CD14-positive monocyte (primary cell): ENCODE results near the gene PRLR. TPM values are rescaled to one million over a fixed set of nuclear protein-coding genes. Genes with fewer than 3 reads are reported as not detected.

Source experiments
- DNase-seq, 3 donors: peaks; one replicate each; pipeline ENCODE4 v3.0.0-alpha.2; 2011 to 2022
- H2AFZ ChIP-seq: 2 replicates; pipeline ENCODE4 v1.6.0; 2012; ENCODE audit warnings: mild to moderate bottlenecking, low read depth, low read length, inconsistent platforms; ENCODE audit not compliant: insufficient read depth, poor library complexity, severe bottlenecking
- H3K27ac ChIP-seq, 2 donors: 1 replicate in 1 of 2; 2 replicates in 1 of 2; pipeline ENCODE4 v1.5.1; 2012 to 2013; ENCODE audit warnings: low read length in 2 of 2, control low read depth in 1 of 2, inconsistent platforms in 1 of 2, low read depth in 1 of 2, mild to moderate bottlenecking in 1 of 2
- H3K27me3 ChIP-seq, 2 donors: one replicate each; pipeline versions ENCODE4 v1.6.0 to v1.6.1; 2011 to 2013; ENCODE audit warnings: low read length in 2 of 2; ENCODE audit not compliant: control insufficient read depth in 2 of 2, insufficient read depth in 2 of 2
- H3K36me3 ChIP-seq, 2 donors: replicated peaks in 1 of 2; 1 replicate in 1 of 2; 2 replicates in 1 of 2; pipeline versions ENCODE4 v1.5.1 to v1.6.1; 2012 to 2013; ENCODE audit warnings: low read length in 2 of 2, control low read depth in 1 of 2, inconsistent platforms in 1 of 2, mild to moderate bottlenecking in 1 of 2; ENCODE audit not compliant: insufficient read depth in 2 of 2, control insufficient read depth in 1 of 2
- H3K4me1 ChIP-seq, 2 donors: 1 replicate in 1 of 2; 2 replicates in 1 of 2; pipeline versions ENCODE4 v1.5.1 to v1.6.1; 2012 to 2013; ENCODE audit warnings: low read length in 2 of 2, control low read depth in 1 of 2, inconsistent platforms in 1 of 2, mild to moderate bottlenecking in 1 of 2, moderate library complexity in 1 of 2; ENCODE audit not compliant: insufficient read depth in 2 of 2, control insufficient read depth in 1 of 2
- H3K4me2 ChIP-seq: replicated peaks from 2 replicates; pipeline ENCODE3; 2012; ENCODE audit warnings: low read length, moderate library complexity, mild to moderate bottlenecking; ENCODE audit not compliant: poor library complexity, severe bottlenecking; ENCODE audit errors: extremely low read depth
- H3K4me3 ChIP-seq, 3 experiments: fragments of 200-600 bp in 1 of 3; sonication (generic) in 1 of 3; replicated peaks in 1 of 3; 1 replicate in 2 of 3; 2 replicates in 1 of 3; pipeline ENCODE4 v1.5.1; 2011 to 2013; ENCODE audit warnings: low read length in 3 of 3, mild to moderate bottlenecking in 3 of 3, control low read depth in 2 of 3, low read depth in 2 of 3, inconsistent platforms in 1 of 3, moderate library complexity in 1 of 3
- H3K79me2 ChIP-seq: 2 replicates; pipeline ENCODE4 v1.6.0; 2012; ENCODE audit warnings: mild to moderate bottlenecking, control low read depth, inconsistent platforms, low read length, moderate library complexity; ENCODE audit not compliant: insufficient read depth
- H3K9ac ChIP-seq: 2 replicates; pipeline ENCODE4 v1.6.0; 2017; ENCODE audit warnings: low read length, mild to moderate bottlenecking; ENCODE audit not compliant: insufficient read depth, poor library complexity, severe bottlenecking
- H3K9me3 ChIP-seq, 2 donors: replicated peaks in 1 of 2; 1 replicate in 1 of 2; 2 replicates in 1 of 2; pipeline versions ENCODE4 v1.5.1 to v1.6.1; 2012 to 2013; ENCODE audit warnings: low read length in 2 of 2, control low read depth in 1 of 2; ENCODE audit not compliant: control insufficient read depth in 1 of 2, insufficient read depth in 1 of 2
- H4K20me1 ChIP-seq: 2 replicates; pipeline ENCODE4 v1.6.0; 2012; ENCODE audit warnings: mild to moderate bottlenecking, low read length, control low read depth, moderate library complexity; ENCODE audit not compliant: insufficient read depth
- H3K27ac Mint-ChIP-seq, 7 donors: one replicate each; pipeline ENCODE4 v1.8.0; 2020; ENCODE audit warnings: mild to moderate bottlenecking in 7 of 7, mixed read lengths in 7 of 7, moderate library complexity in 6 of 7, inconsistent platforms in 2 of 7
- H3K27me3 Mint-ChIP-seq, 3 donors: one replicate each; pipeline ENCODE4 v1.8.0; 2021 to 2022; ENCODE audit warnings: low read depth in 3 of 3, mild to moderate bottlenecking in 3 of 3, mixed read lengths in 3 of 3, moderate library complexity in 3 of 3, inconsistent platforms in 1 of 3
- H3K36me3 Mint-ChIP-seq, 2 donors: one replicate each; pipeline ENCODE4 v1.8.0; 2020; ENCODE audit warnings: mixed read lengths in 2 of 2, inconsistent platforms in 1 of 2, mild to moderate bottlenecking in 1 of 2
- H3K4me1 Mint-ChIP-seq: one replicate; pipeline ENCODE4 v1.8.0; 2020; ENCODE audit warnings: mild to moderate bottlenecking, mixed read lengths
- H3K4me3 Mint-ChIP-seq, 2 donors: one replicate each; pipeline ENCODE4 v1.8.0; 2020; ENCODE audit warnings: mild to moderate bottlenecking in 2 of 2, mixed read lengths in 2 of 2, moderate library complexity in 1 of 2
- H3K9me3 Mint-ChIP-seq, 7 donors: one replicate each; pipeline ENCODE4 v1.8.0; 2020 to 2022; ENCODE audit warnings: mixed read lengths in 7 of 7, mild to moderate bottlenecking in 6 of 7, moderate library complexity in 6 of 7, inconsistent platforms in 2 of 7
- CTCF ChIP-seq: fragments of 200-600 bp; IDR thresholded peaks from one replicate; pipeline ENCODE4 v1.8.0; 2022; ENCODE audit warnings: antibody characterized with exemption, mild to moderate bottlenecking
- whole genome bisulfite sequencing: methylation state at CpG from one replicate; pipeline ENCODE4 v1.1.5; 2013; ENCODE audit warnings: missing lambda C conversion rate; ENCODE audit not compliant: insufficient coverage; 5-methylcytosine and 5-hydroxymethylcytosine counted together
- intact Hi-C, 2 donors: fragments of 100-400 bp; cut with micrococcal nuclease; formaldehyde crosslinking; loops; one replicate each; pipeline versions ENCODE4 v1.15.0 to v1.15.1; 2023
- polyA plus RNA-seq, 3 donors: library from polyadenylated mRNA; depleted of rRNA in 1 of 3; unstranded in 2 of 3; stranded (reverse) in 1 of 3; fragments of 300-500 nt in 2 of 3; fragments of >200 nt in 1 of 3; fragmentation: Illumina TruSeq in 2 of 3; gene quantifications; 1 replicate in 2 of 3; 2 replicates in 1 of 3; pipeline ENCODE4 v1.2.3, GENCODE V29; 2012 to 2021

The PRLR gene
- polyA plus RNA-seq, 3 donors: 0.12 to 1.7 (median 0.88) TPM

GRCh38 chr5:35152733-35153132 lies 77.6 kb downstream of the PRLR start:
- no peak for TF ChIP-seq CTCF
- intact Hi-C loops: no loop called here

GRCh38 chr5:35151146-35151920 lies 79.0 kb downstream of the PRLR start:
- Histone ChIP-seq H3K27ac (no peak overlapping the region), H3K4me2 (no peak overlapping the region), H3K9ac (no peak overlapping the region), H2AFZ (no peak overlapping the region), H3K9me3 (no peaks in the 10 kb centered on the region), H3K4me1 (peaks cover 0 to 7% of the 10 kb centered on the region in 2 donors), H3K79me2 (peaks cover 25% of the 10 kb centered on the region), H3K36me3 (no peaks in the 10 kb centered on the region), H3K27me3 (no peaks in the 10 kb centered on the region), H4K20me1 (no peaks in the 10 kb centered on the region), H3K4me3 (no peak overlapping the region)
- no CpG with 5 or more reads among the region's 1 CpG for WGBS
- H3K36me3 Mint-ChIP-seq: peaks cover 9 to 24% of the 10 kb centered on the region in 2 donors
- DNase-seq: peak in 1 of 3 donors; percentile 47
- intact Hi-C loops: no loop called here
- peaks cover 0 to 3% (median 0%) of the 10 kb centered on the region in 3 donors for H3K27me3 Mint-ChIP-seq
- no peaks in the 10 kb centered on the region for H3K9me3 Mint-ChIP-seq
- H3K27ac Mint-ChIP-seq: peak overlapping the region in 3 of 7 donors; percentile 12 to 47 (median 13)
- TF ChIP-seq CTCF: no peak
- H3K4me1 Mint-ChIP-seq: peaks cover 17% of the 10 kb centered on the region
- no peak overlapping the region for H3K4me3 Mint-ChIP-seq

More at GRCh38 chr5:35152733-35153132, 77.6 kb downstream of the PRLR start:
- no CpG with 5 or more reads among the region's 1 CpG for WGBS
- Mint-ChIP-seq H3K27me3 (peaks cover 0 to 3% (median 0%) of the 10 kb centered on the region in 3 donors), H3K27ac (no peak overlapping the region), H3K9me3 (no peaks in the 10 kb centered on the region), H3K4me3 (no peak overlapping the region), H3K4me1 (peaks cover 17% of the 10 kb centered on the region), H3K36me3 (peaks cover 10 to 30% of the 10 kb centered on the region in 2 donors)
- no peak overlapping the region for H3K9ac ChIP-seq
- peaks cover 28% of the 10 kb centered on the region for H3K79me2 ChIP-seq
- H2AFZ ChIP-seq: no peak overlapping the region
- no peak for DNase-seq
- H3K27me3 ChIP-seq: no peaks in the 10 kb centered on the region
- H3K4me1 ChIP-seq: peaks cover 0 to 7% of the 10 kb centered on the region in 2 donors
- no peaks in the 10 kb centered on the region for H4K20me1 ChIP-seq
- no peak overlapping the region for H3K4me3 ChIP-seq
- H3K9me3 ChIP-seq: no peaks in the 10 kb centered on the region
- no peak overlapping the region for H3K4me2 ChIP-seq
- no peak overlapping the region for H3K27ac ChIP-seq
- H3K36me3 ChIP-seq: peaks cover 0 to 12% of the 10 kb centered on the region in 2 donors
